Neuronal stem cell (in vitro differentiated cells): Measurements from ENCODE around the gene CDK15.

ENCODE experiments used
- DNase-seq: peaks from one replicate; pipeline ENCODE4 v3.0.0-alpha.2; 2013; ENCODE audit warnings: low spot score
- H2AFZ ChIP-seq: one replicate; pipeline ENCODE4 v1.6.1; 2013; ENCODE audit warnings: mild to moderate bottlenecking, low read length, inconsistent platforms
- H2AK5ac ChIP-seq: 2 replicates; pipeline ENCODE4 v1.6.1; 2013; ENCODE audit warnings: low read depth, mild to moderate bottlenecking, inconsistent platforms, low read length, moderate library complexity, mixed read lengths
- H2BK120ac ChIP-seq: 2 replicates; pipeline ENCODE4 v1.6.1; 2013; ENCODE audit warnings: low read depth, mild to moderate bottlenecking, inconsistent platforms, low read length, moderate library complexity, mixed read lengths
- H2BK12ac ChIP-seq: one replicate; pipeline ENCODE4 v1.6.1; 2013; ENCODE audit warnings: low read length, inconsistent platforms
- H2BK15ac ChIP-seq: 2 replicates; pipeline ENCODE4 v1.6.1; 2013; ENCODE audit warnings: mild to moderate bottlenecking, low read length, inconsistent platforms, mixed read lengths
- H2BK5ac ChIP-seq: one replicate; pipeline ENCODE4 v1.6.1; 2013; ENCODE audit warnings: inconsistent platforms, mild to moderate bottlenecking, low read length, moderate library complexity
- H3K14ac ChIP-seq: one replicate; pipeline ENCODE4 v1.6.1; 2013; ENCODE audit warnings: low read length, inconsistent platforms
- H3K18ac ChIP-seq: 2 replicates; pipeline ENCODE4 v1.6.1; 2013; ENCODE audit warnings: low read length, inconsistent platforms
- H3K23ac ChIP-seq: 2 replicates; pipeline ENCODE4 v1.6.1; 2013; ENCODE audit warnings: low read depth, mild to moderate bottlenecking, mixed read lengths, low read length, inconsistent platforms; ENCODE audit not compliant: poor library complexity
- H3K27ac ChIP-seq: replicated peaks from 3 replicates; pipeline ENCODE4 v1.5.1; 2013; ENCODE audit warnings: low read length, inconsistent platforms
- H3K27me3 ChIP-seq, 3 experiments: 2 replicates each; pipeline ENCODE4 v1.6.1; 2013; ENCODE audit warnings: low read length in 3 of 3, mild to moderate bottlenecking in 2 of 3, inconsistent platforms in 1 of 3, low read depth in 1 of 3, mixed read lengths in 1 of 3, moderate library complexity in 1 of 3; ENCODE audit not compliant: control insufficient read depth in 3 of 3, insufficient read depth in 3 of 3
- H3K36me3 ChIP-seq, 2 donors: replicated peaks in 1 of 2; 2 replicates each; pipeline ENCODE4 v1.6.1; 2013; ENCODE audit warnings: low read length in 2 of 2; ENCODE audit not compliant: control insufficient read depth in 2 of 2, insufficient read depth in 2 of 2
- H3K4ac ChIP-seq: 2 replicates; pipeline ENCODE4 v1.6.1; 2013; ENCODE audit warnings: inconsistent platforms, mild to moderate bottlenecking, low read length, moderate library complexity
- H3K4me1 ChIP-seq, 2 donors: 1 replicate in 1 of 2; 2 replicates in 1 of 2; pipeline ENCODE4 v1.6.1; 2013; ENCODE audit warnings: low read length in 2 of 2, low read depth in 1 of 2; ENCODE audit not compliant: control insufficient read depth in 2 of 2, insufficient read depth in 1 of 2
- H3K4me2 ChIP-seq: one replicate; pipeline ENCODE4 v1.6.1; 2013; ENCODE audit warnings: mild to moderate bottlenecking, low read length, inconsistent platforms; ENCODE audit not compliant: insufficient read depth, poor library complexity, severe bottlenecking
- H3K4me3 ChIP-seq, 2 donors: 2 replicates each; pipeline ENCODE4 v1.5.1; 2013; ENCODE audit warnings: low read length in 2 of 2, mild to moderate bottlenecking in 2 of 2, inconsistent platforms in 1 of 2, moderate library complexity in 1 of 2
- H3K79me1 ChIP-seq: one replicate; pipeline ENCODE4 v1.6.1; 2013; ENCODE audit warnings: low read depth, mild to moderate bottlenecking, inconsistent platforms, low read length, moderate library complexity
- H3K9ac ChIP-seq: one replicate; pipeline ENCODE4 v1.6.1; 2013; ENCODE audit warnings: mild to moderate bottlenecking, low read depth, low read length, inconsistent platforms; ENCODE audit not compliant: poor library complexity
- H3K9me3 ChIP-seq, 2 donors: replicated peaks in 1 of 2; 2 replicates each; pipeline versions ENCODE3 to v1.6.1; 2013; ENCODE audit warnings: low read length in 2 of 2, mild to moderate bottlenecking in 2 of 2, inconsistent platforms in 1 of 2, low read depth in 1 of 2, mixed read lengths in 1 of 2, moderate library complexity in 1 of 2; ENCODE audit not compliant: control insufficient read depth in 2 of 2, insufficient read depth in 1 of 2
- H4K8ac ChIP-seq: one replicate; pipeline ENCODE4 v1.6.1; 2013; ENCODE audit warnings: low read depth, mild to moderate bottlenecking, inconsistent platforms, low read length, moderate library complexity
- H4K91ac ChIP-seq: one replicate; pipeline ENCODE4 v1.6.1; 2013; ENCODE audit warnings: low read length, low read depth, mild to moderate bottlenecking, inconsistent platforms; ENCODE audit not compliant: poor library complexity
- WGBS, 2 donors: extraction: QIAGEN DNeasy Blood & Tissue Kit; methylation state at CpG; one replicate each; pipeline ENCODE4 v1.1.7; 2013; ENCODE audit warnings: missing lambda C conversion rate in 2 of 2, mixed read lengths in 1 of 2; ENCODE audit not compliant: insufficient read length in 2 of 2, insufficient replicate concordance in 1 of 2; ENCODE audit errors: extremely low coverage in 2 of 2; 5-methylcytosine and 5-hydroxymethylcytosine counted together

The CDK15 gene

DNA sequence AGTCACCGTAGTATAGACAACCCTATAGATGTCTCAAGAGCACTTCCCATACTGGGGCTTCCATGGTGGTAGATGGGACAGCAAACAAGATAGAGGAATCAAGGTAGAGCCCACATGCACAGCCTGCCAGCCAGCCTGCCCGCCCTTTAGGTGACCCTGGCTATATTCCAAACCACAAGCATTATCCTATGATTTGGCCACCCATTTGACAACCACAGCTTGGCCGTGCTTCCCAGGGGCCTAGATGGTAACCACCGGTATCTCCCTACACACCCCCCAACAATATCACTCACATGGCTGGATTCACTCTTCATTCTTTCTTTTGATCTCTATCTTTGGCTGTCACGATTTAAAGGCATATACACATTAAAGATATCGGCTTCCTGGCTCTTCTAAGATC, 85.3 kb downstream of the CDK15 start:
- H3K27me3 ChIP-seq = peaks cover 0 to 8% (median 0%) of the 10 kb centered on the region in 3 experiments
- no peak overlapping the region for H2AFZ ChIP-seq
- H3K4me3 ChIP-seq = no peak overlapping the region
- H3K14ac ChIP-seq = no peak overlapping the region
- no peak overlapping the region for H2BK12ac ChIP-seq
- no peak overlapping the region for H4K91ac ChIP-seq
- H3K23ac ChIP-seq = no peak overlapping the region
- DNase-seq = no peak
- H3K18ac ChIP-seq = no peak overlapping the region
- no peaks in the 10 kb centered on the region for H3K79me1 ChIP-seq
- no peaks in the 10 kb centered on the region for H3K36me3 ChIP-seq
- no peak overlapping the region for H3K9ac ChIP-seq
- no peak overlapping the region for H3K27ac ChIP-seq
- no peaks in the 10 kb centered on the region for H3K9me3 ChIP-seq
- no peak overlapping the region for H4K8ac ChIP-seq
- H2AK5ac ChIP-seq = no peak overlapping the region
- H3K4me1 ChIP-seq = peaks cover 8 to 17% of the 10 kb centered on the region in 2 donors
- H2BK120ac ChIP-seq = no peak overlapping the region
- H2BK5ac ChIP-seq = no peak overlapping the region
- no peak overlapping the region for H2BK15ac ChIP-seq
- WGBS, 2 donors = no CpG with 5 or more reads among the region's 6 CpGs
- no peak overlapping the region for H3K4ac ChIP-seq
- no peak overlapping the region for H3K4me2 ChIP-seq

DNA sequence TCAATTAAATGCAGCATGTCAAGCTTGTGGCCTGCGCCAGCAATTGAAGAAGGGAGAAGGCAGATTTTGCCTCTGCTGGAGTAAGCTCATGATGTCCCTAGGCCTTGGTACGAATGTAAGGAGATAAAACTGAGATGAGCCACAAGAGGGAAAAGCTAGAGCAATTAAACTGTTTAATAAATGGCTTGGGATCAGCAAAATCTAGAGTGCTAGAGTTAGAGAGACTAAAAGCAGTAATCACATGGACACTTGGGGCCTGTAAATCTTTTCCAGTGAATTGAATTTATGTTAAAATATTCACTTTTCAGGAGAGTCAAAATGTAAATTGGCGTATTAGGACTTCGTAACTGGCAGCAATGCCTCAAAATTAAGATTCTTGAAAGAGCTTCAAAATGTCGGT, 86.2 kb downstream of the CDK15 start:
- Histone ChIP-seq H3K4ac (no peak overlapping the region), H3K79me1 (no peaks in the 10 kb centered on the region), H3K18ac (no peak overlapping the region), H3K14ac (no peak overlapping the region), H3K27me3 (peaks cover 0 to 8% (median 0%) of the 10 kb centered on the region in 3 experiments), H3K23ac (no peak overlapping the region), H3K4me2 (no peak overlapping the region), H3K9me3 (no peaks in the 10 kb centered on the region), H2AFZ (no peak overlapping the region), H2BK12ac (peak overlapping the region; percentile 4), H2BK5ac (no peak overlapping the region), H2BK120ac (no peak overlapping the region), H3K4me3 (no peak overlapping the region), H2AK5ac (no peak overlapping the region), H4K8ac (no peak overlapping the region), H2BK15ac (no peak overlapping the region), H3K36me3 (no peaks in the 10 kb centered on the region), H3K9ac (no peak overlapping the region), H3K27ac (no peak overlapping the region), H4K91ac (no peak overlapping the region), H3K4me1 (peaks cover 8 to 17% of the 10 kb centered on the region in 2 donors)
- no peak for DNase-seq
- no CpG with 5 or more reads among the region's 5 CpGs for WGBS, 2 donors

DNA sequence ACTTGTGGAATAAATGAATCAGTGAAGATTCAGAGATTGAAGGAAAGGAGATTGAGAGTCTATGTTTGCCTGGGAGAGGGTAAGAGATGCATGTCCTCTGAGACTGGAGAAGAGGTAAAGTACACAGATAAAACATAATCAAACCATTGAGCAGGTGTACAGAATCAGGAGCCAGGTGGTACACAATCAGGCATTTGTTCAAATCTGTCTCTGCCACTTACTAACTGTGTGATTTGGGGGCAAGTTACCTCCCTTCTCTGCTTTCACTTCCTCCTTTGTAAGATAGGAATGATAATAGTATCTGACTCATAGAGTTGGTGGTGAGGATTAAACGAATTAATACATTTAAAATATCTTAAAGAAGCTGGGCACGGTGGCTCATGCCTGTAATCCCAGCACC, 94.0 kb downstream of the CDK15 start:
- Histone ChIP-seq H2BK5ac (no peak overlapping the region), H2AFZ (no peak overlapping the region), H3K4me2 (no peak overlapping the region), H4K8ac (no peak overlapping the region), H3K27me3 (peaks cover 0 to 6% (median 0%) of the 10 kb centered on the region in 3 experiments), H3K14ac (no peak overlapping the region), H3K79me1 (no peaks in the 10 kb centered on the region), H3K36me3 (no peaks in the 10 kb centered on the region), H3K4me1 (peaks cover 3 to 7% of the 10 kb centered on the region in 2 donors), H3K4ac (no peak overlapping the region), H3K23ac (no peak overlapping the region), H2BK12ac (no peak overlapping the region), H2BK120ac (no peak overlapping the region), H2BK15ac (no peak overlapping the region), H3K4me3 (no peak overlapping the region), H2AK5ac (no peak overlapping the region), H3K18ac (no peak overlapping the region), H3K27ac (no peak overlapping the region), H4K91ac (no peak overlapping the region), H3K9me3 (no peaks in the 10 kb centered on the region), H3K9ac (no peak overlapping the region)
- DNase-seq = no peak
- WGBS, 2 donors = no CpG with 5 or more reads among the region's 2 CpGs

DNA sequence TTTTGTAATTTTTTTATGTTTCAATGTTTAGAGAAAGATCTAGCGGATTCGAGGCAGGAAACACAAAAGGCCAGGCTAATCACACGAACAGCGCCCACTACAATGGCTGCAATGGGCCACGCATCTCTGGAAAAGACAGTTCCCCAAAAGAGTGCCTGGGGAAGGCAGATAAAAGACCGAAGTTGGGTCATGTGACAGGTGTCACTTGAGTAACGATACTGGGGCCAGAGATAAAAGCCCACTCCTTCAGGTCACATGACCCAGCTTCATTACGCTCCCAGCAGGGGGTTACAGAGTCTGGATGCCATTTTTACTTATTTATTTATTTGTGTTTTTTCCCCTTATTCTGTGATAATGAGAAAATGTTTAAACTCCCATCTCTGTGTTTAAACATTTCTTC, 95.4 kb downstream of the CDK15 start:
- no peak overlapping the region for H3K4me2 ChIP-seq
- peak overlapping the region; percentile 55 for H2AFZ ChIP-seq
- no peak overlapping the region for H3K14ac ChIP-seq
- H3K23ac ChIP-seq = no peak overlapping the region
- H2BK120ac ChIP-seq = no peak overlapping the region
- H3K9me3 ChIP-seq = no peaks in the 10 kb centered on the region
- no peak overlapping the region for H4K8ac ChIP-seq
- H3K36me3 ChIP-seq = no peaks in the 10 kb centered on the region
- H3K18ac ChIP-seq = no peak overlapping the region
- H3K4ac ChIP-seq = no peak overlapping the region
- H3K79me1 ChIP-seq = no peaks in the 10 kb centered on the region
- no peak overlapping the region for H4K91ac ChIP-seq
- H3K27ac ChIP-seq = no peak overlapping the region
- WGBS, 2 donors = no CpG with 5 or more reads among the region's 8 CpGs
- H3K4me3 ChIP-seq = no peak overlapping the region
- no peak overlapping the region for H2AK5ac ChIP-seq
- H3K9ac ChIP-seq = no peak overlapping the region
- H2BK5ac ChIP-seq = no peak overlapping the region
- H3K4me1 ChIP-seq = peaks cover 3 to 7% of the 10 kb centered on the region in 2 donors
- no peak overlapping the region for H2BK15ac ChIP-seq
- H2BK12ac ChIP-seq = no peak overlapping the region
- no peak for DNase-seq
- H3K27me3 ChIP-seq = peaks cover 0 to 6% (median 0%) of the 10 kb centered on the region in 3 experiments
